Breast epithelium (tissue), 3 donors: ENCODE measurements around the gene FAM156B.
"Not testable (repeated sequence)": the region's sequence is repeated elsewhere in the genome, so short reads cannot be mapped to it uniquely, and the experiment has no call there.

ENCODE experiments used
- CTCF ChIP-seq, 3 donors: fragments of 450-650 bp; IDR thresholded peaks; one replicate each; pipeline ENCODE4 v1.5.1; 2016 to 2017; ENCODE audit warnings: antibody characterized with exemption in 3 of 3, mild to moderate bottlenecking in 3 of 3, moderate library complexity in 3 of 3
- POLR2A ChIP-seq: fragments of 450-650 bp; IDR thresholded peaks from one replicate; pipeline ENCODE4 v1.6.1; 2016; ENCODE audit warnings: antibody characterized with exemption, mild to moderate bottlenecking, moderate library complexity
- POLR2AphosphoS5 ChIP-seq, 3 donors: sonication (generic); formaldehyde crosslinking; IDR thresholded peaks; one replicate each; pipeline ENCODE4 v1.6.1; 2017; ENCODE audit warnings: antibody characterized with exemption in 3 of 3

- TF ChIP-seq CTCF (IDR thresholded peaks at IDR 0.05); POLR2A; POLR2AphosphoS5 (IDR thresholded peaks at IDR 0.05): not testable (repeated sequence)
Observed at GRCh38 chrX:52930214-52930613, 33.1 kb downstream of the FAM156B start.
